NOMO-1 (cell line): Measurements from ENCODE around the gene ABCG2.
"Not testable (repeated sequence)": the region's sequence is repeated elsewhere in the genome, so short reads cannot be mapped to it uniquely, and the experiment has no call there.

ENCODE experiments used
- DNase-seq, 2 experiments: peaks; one replicate each; lab custom pipeline; 2025; ENCODE audit not compliant: unreplicated experiment in 2 of 2; lab: John Stamatoyannopoulos, UW

ABCG2 gene

GRCh38 chr4:88169298-88169697 is 10.9 kb upstream of the ABCG2 start:
- no peak for DNase-seq

- no peak for DNase-seq
Measured at GRCh38 chr4:88166608-88167007, 8.2 kb upstream of the ABCG2 start.

- DNase-seq = no peak
Measured at GRCh38 chr4:88163336-88163735, 4.9 kb upstream of the ABCG2 start.

GRCh38 chr4:88162626-88163025 is 4.2 kb upstream of the ABCG2 start:
- no peak for DNase-seq

- no peak for DNase-seq
Measured at GRCh38 chr4:88159229-88159725, 838 bp upstream of the ABCG2 start.

- DNase-seq = no peak
Measured at GRCh38 chr4:88158038-88158488, 376 bp downstream of the ABCG2 start.

GRCh38 chr4:88152331-88152730 is 6.1 kb downstream of the ABCG2 start:
- not testable (repeated sequence) for DNase-seq

- no peak for DNase-seq
Measured at GRCh38 chr4:88148560-88148959, 9.9 kb downstream of the ABCG2 start.

- DNase-seq = no peak
Measured at GRCh38 chr4:88147799-88148217, 10.6 kb downstream of the ABCG2 start.

GRCh38 chr4:88146891-88147290 is 11.5 kb downstream of the ABCG2 start:
- DNase-seq = no peak

GRCh38 chr4:88144866-88145300 is 13.6 kb downstream of the ABCG2 start:
- DNase-seq = no peak

- no peak for DNase-seq
Measured at GRCh38 chr4:88144048-88144447, 14.4 kb downstream of the ABCG2 start.

GRCh38 chr4:88143504-88143903 is 14.9 kb downstream of the ABCG2 start:
- no peak for DNase-seq

GRCh38 chr4:88138561-88138960 is 19.9 kb downstream of the ABCG2 start:
- no peak for DNase-seq

- no peak for DNase-seq
Measured at GRCh38 chr4:88137112-88137511, 21.3 kb downstream of the ABCG2 start.

- DNase-seq = no peak
Measured at GRCh38 chr4:88136249-88136648, 22.2 kb downstream of the ABCG2 start.

- DNase-seq = no peak
Measured at GRCh38 chr4:88135356-88135663, 23.1 kb downstream of the ABCG2 start.

- DNase-seq = no peak
Measured at GRCh38 chr4:88134536-88135355, 23.7 kb downstream of the ABCG2 start.

GRCh38 chr4:88134111-88134510 is 24.3 kb downstream of the ABCG2 start:
- no peak for DNase-seq

- peak; percentile 6 to 70 for DNase-seq
Measured at GRCh38 chr4:88130544-88131305, 27.7 kb downstream of the ABCG2 start.

GRCh38 chr4:88130003-88130402 is 28.4 kb downstream of the ABCG2 start:
- DNase-seq = no peak

GRCh38 chr4:88122260-88122659 is 36.2 kb downstream of the ABCG2 start:
- not testable (repeated sequence) for DNase-seq
